Calu3 (cell line): Measurements from ENCODE around the gene FOXP1. TPM values are rescaled to one million over a fixed set of nuclear protein-coding genes. Genes with fewer than 3 reads are reported as not detected.

Source experiments
- BruUV-seq: library from RNA; stranded (reverse); fragments of 400-500 nt; replicated peaks from 2 replicates; lab custom pipeline; 2021; lab: Mats Ljungman, UMichigan
- CTCF ChIA-PET: fragments of 300-600 bp; sonication (Branson Sonifier 250); formaldehyde crosslinking; loops from one replicate; lab custom pipeline; 2022; ENCODE audit warnings: antibody characterized with exemption; lab: Charles Lee
- DNase-seq: peaks from one replicate; pipeline ENCODE4 v3.0.0; 2022
- H3K27ac Mint-ChIP-seq: one replicate; pipeline ENCODE4 v1.8.0; 2022; ENCODE audit warnings: mixed read lengths; ENCODE audit not compliant: unreplicated experiment
- H3K27me3 Mint-ChIP-seq: one replicate; pipeline ENCODE4 v1.8.0; 2022; ENCODE audit warnings: mixed read lengths; ENCODE audit not compliant: unreplicated experiment
- H3K36me3 Mint-ChIP-seq: one replicate; pipeline ENCODE4 v1.8.0; 2022; ENCODE audit warnings: mild to moderate bottlenecking, moderate library complexity, mixed read lengths; ENCODE audit not compliant: insufficient read depth, unreplicated experiment
- H3K4me1 Mint-ChIP-seq: one replicate; pipeline ENCODE4 v1.8.0; 2022; ENCODE audit warnings: mild to moderate bottlenecking, low read depth, mixed read lengths; ENCODE audit not compliant: unreplicated experiment
- H3K4me3 Mint-ChIP-seq: one replicate; pipeline ENCODE4 v1.8.0; 2022; ENCODE audit warnings: mild to moderate bottlenecking, low read depth, moderate library complexity, mixed read lengths; ENCODE audit not compliant: unreplicated experiment
- H3K9me3 Mint-ChIP-seq: one replicate; pipeline ENCODE4 v1.8.0; 2022; ENCODE audit warnings: low read depth, mixed read lengths; ENCODE audit not compliant: unreplicated experiment
- CTCF ChIP-seq: fragments of 200-600 bp; IDR thresholded peaks from one replicate; pipeline ENCODE4 v1.8.0; 2022; ENCODE audit warnings: antibody characterized with exemption; ENCODE audit not compliant: unreplicated experiment
- intact Hi-C: fragments of 100-400 bp; cut with micrococcal nuclease; formaldehyde crosslinking; loops from one replicate; pipeline ENCODE4 v1.10.0; 2022; ENCODE audit not compliant: unreplicated experiment
- total RNA-seq: library from RNA; stranded (reverse); gene quantifications from 2 replicates; pipeline ENCODE4 v1.2.3, GENCODE V29; 2022

FOXP1 gene
- total RNA-seq, 1 experiment from 2014 or later, result 82.8 TPM

- H3K27ac Mint-ChIP-seq, result no peak overlapping the region
- intact Hi-C loops, result no loop called here
- CTCF ChIA-PET, result no interaction called here
- H3K36me3 Mint-ChIP-seq, result no peaks in the 10 kb centered on the region
- DNase-seq, result no peak
- no peaks in the 10 kb centered on the region for H3K9me3 Mint-ChIP-seq
- H3K27me3 Mint-ChIP-seq, result no peaks in the 10 kb centered on the region
- H3K4me3 Mint-ChIP-seq, result no peak overlapping the region
- no peaks in the 10 kb centered on the region for H3K4me1 Mint-ChIP-seq
- BruUV-seq, result no TSS peak
- TF ChIP-seq CTCF, result no peak
Observed at GRCh38 chr3:70927239-70927638, 656.3 kb downstream of the FOXP1 start.

- no peak for TF ChIP-seq CTCF
- CTCF ChIA-PET, result no interaction called here
- H3K4me1 Mint-ChIP-seq, result no peaks in the 10 kb centered on the region
- BruUV-seq, result no TSS peak
- no peak overlapping the region for H3K27ac Mint-ChIP-seq
- H3K36me3 Mint-ChIP-seq, result no peaks in the 10 kb centered on the region
- H3K27me3 Mint-ChIP-seq, result no peaks in the 10 kb centered on the region
- DNase-seq, result no peak
- no peak overlapping the region for H3K4me3 Mint-ChIP-seq
- no peaks in the 10 kb centered on the region for H3K9me3 Mint-ChIP-seq
- intact Hi-C loops, result no loop called here
Observed at GRCh38 chr3:70926835-70927234, 656.7 kb downstream of the FOXP1 start.

- Mint-ChIP-seq H3K27ac (no peak overlapping the region), H3K4me3 (no peak overlapping the region), H3K36me3 (no peaks in the 10 kb centered on the region), H3K27me3 (no peaks in the 10 kb centered on the region), H3K4me1 (no peaks in the 10 kb centered on the region), H3K9me3 (no peaks in the 10 kb centered on the region)
- intact Hi-C loops, result no loop called here
- CTCF ChIA-PET, result no interaction called here
- TF ChIP-seq CTCF, result no peak
- no TSS peak for BruUV-seq
- no peak for DNase-seq
Observed at GRCh38 chr3:70919661-70920060, 663.9 kb downstream of the FOXP1 start.

- CTCF ChIA-PET, result no interaction called here
- no peak overlapping the region for H3K27ac Mint-ChIP-seq
- no peaks in the 10 kb centered on the region for H3K36me3 Mint-ChIP-seq
- BruUV-seq, result no TSS peak
- TF ChIP-seq CTCF, result no peak
- H3K4me3 Mint-ChIP-seq, result no peak overlapping the region
- no peaks in the 10 kb centered on the region for H3K9me3 Mint-ChIP-seq
- no peak for DNase-seq
- no peaks in the 10 kb centered on the region for H3K4me1 Mint-ChIP-seq
- intact Hi-C loops, result no loop called here
- H3K27me3 Mint-ChIP-seq, result no peaks in the 10 kb centered on the region
Observed at GRCh38 chr3:70919091-70919490, 664.4 kb downstream of the FOXP1 start.
